ENCODE measurements around the gene MACROD2. TPM values are rescaled to one million over a fixed set of nuclear protein-coding genes. Genes with fewer than 3 reads are reported as not detected.

MACROD2 gene
- total RNA-seq, 1 donor: 1.3 TPM

- no peak overlapping the region for H3K4me3 ChIP-seq (ENCODE audit: low read depth, low read length)
- no peak for TF ChIP-seq CTCF (IDR thresholded peaks at IDR 0.05; ENCODE audit: insufficient read depth, low read length)
- DNase-seq (ENCODE audit: low read depth): peak; percentile 3
Measured at GRCh38 chr20:14232650-14233049, 237.3 kb downstream of the MACROD2 start.

- no peak for TF ChIP-seq CTCF (IDR thresholded peaks at IDR 0.05; ENCODE audit: insufficient read depth, low read length)
- H3K4me3 ChIP-seq (ENCODE audit: low read depth, low read length): no peak overlapping the region
- peak; percentile 73 for DNase-seq (ENCODE audit: low read depth)
Measured at GRCh38 chr20:14234666-14235295, 239.5 kb downstream of the MACROD2 start.

- TF ChIP-seq CTCF (IDR thresholded peaks at IDR 0.05; ENCODE audit: insufficient read depth, low read length): no peak
- no peak overlapping the region for H3K4me3 ChIP-seq (ENCODE audit: low read depth, low read length)
- DNase-seq (ENCODE audit: low read depth): peak; percentile 83
Measured at GRCh38 chr20:14235355-14235754, 240.0 kb downstream of the MACROD2 start.

- no peak for TF ChIP-seq CTCF (IDR thresholded peaks at IDR 0.05; ENCODE audit: insufficient read depth, low read length)
- peak; percentile 86 for DNase-seq (ENCODE audit: low read depth)
- H3K4me3 ChIP-seq (ENCODE audit: low read depth, low read length): no peak overlapping the region
Measured at GRCh38 chr20:14245368-14245970, 250.2 kb downstream of the MACROD2 start.

GRCh38 chr20:14259689-14260088, 264.4 kb downstream of the MACROD2 start:
- peak; percentile 37 for DNase-seq (ENCODE audit: low read depth)
- TF ChIP-seq CTCF (IDR thresholded peaks at IDR 0.05; ENCODE audit: insufficient read depth, low read length): no peak
- no peak overlapping the region for H3K4me3 ChIP-seq (ENCODE audit: low read depth, low read length)

- DNase-seq (ENCODE audit: low read depth): peak; percentile 7
- no peak overlapping the region for H3K4me3 ChIP-seq (ENCODE audit: low read depth, low read length)
- TF ChIP-seq CTCF (IDR thresholded peaks at IDR 0.05; ENCODE audit: insufficient read depth, low read length): no peak
Measured at GRCh38 chr20:14260367-14260766, 265.1 kb downstream of the MACROD2 start.
